Muscle layer of duodenum (tissue), 2 donors: ENCODE measurements around the gene CDK12.
"Not testable (repeated sequence)": the region's sequence is repeated elsewhere in the genome, so short reads cannot be mapped to it uniquely, and the experiment has no call there.

Experiments used
- H3K27ac ChIP-seq: one replicate; pipeline ENCODE4 v1.7.0; 2013; ENCODE audit warnings: mild to moderate bottlenecking, low read length
- H3K27me3 ChIP-seq: one replicate; pipeline ENCODE4 v1.7.0; 2013; ENCODE audit warnings: low read depth, mild to moderate bottlenecking, control low read depth, low read length
- H3K36me3 ChIP-seq, 2 donors: one replicate each; pipeline ENCODE4 v1.7.0; 2013; ENCODE audit warnings: low read length in 2 of 2, control low read depth in 1 of 2, mild to moderate bottlenecking in 1 of 2; ENCODE audit not compliant: insufficient read depth in 2 of 2, control insufficient read depth in 1 of 2
- H3K4me1 ChIP-seq, 2 donors: one replicate each; pipeline ENCODE4 v1.7.0; 2013; ENCODE audit warnings: low read length in 2 of 2, mild to moderate bottlenecking in 2 of 2, control low read depth in 1 of 2, moderate library complexity in 1 of 2; ENCODE audit not compliant: insufficient read depth in 2 of 2, control insufficient read depth in 1 of 2
- H3K4me3 ChIP-seq, 2 donors: one replicate each; pipeline ENCODE4 v1.7.0; 2013; ENCODE audit warnings: low read length in 2 of 2, low read depth in 1 of 2, mild to moderate bottlenecking in 1 of 2
- H3K9me3 ChIP-seq, 2 donors: one replicate each; pipeline ENCODE4 v1.7.0; 2013; ENCODE audit warnings: low read length in 2 of 2, control low read depth in 1 of 2, mild to moderate bottlenecking in 1 of 2; ENCODE audit not compliant: control insufficient read depth in 1 of 2
- donor health status: healthy.

The CDK12 gene

DNA sequence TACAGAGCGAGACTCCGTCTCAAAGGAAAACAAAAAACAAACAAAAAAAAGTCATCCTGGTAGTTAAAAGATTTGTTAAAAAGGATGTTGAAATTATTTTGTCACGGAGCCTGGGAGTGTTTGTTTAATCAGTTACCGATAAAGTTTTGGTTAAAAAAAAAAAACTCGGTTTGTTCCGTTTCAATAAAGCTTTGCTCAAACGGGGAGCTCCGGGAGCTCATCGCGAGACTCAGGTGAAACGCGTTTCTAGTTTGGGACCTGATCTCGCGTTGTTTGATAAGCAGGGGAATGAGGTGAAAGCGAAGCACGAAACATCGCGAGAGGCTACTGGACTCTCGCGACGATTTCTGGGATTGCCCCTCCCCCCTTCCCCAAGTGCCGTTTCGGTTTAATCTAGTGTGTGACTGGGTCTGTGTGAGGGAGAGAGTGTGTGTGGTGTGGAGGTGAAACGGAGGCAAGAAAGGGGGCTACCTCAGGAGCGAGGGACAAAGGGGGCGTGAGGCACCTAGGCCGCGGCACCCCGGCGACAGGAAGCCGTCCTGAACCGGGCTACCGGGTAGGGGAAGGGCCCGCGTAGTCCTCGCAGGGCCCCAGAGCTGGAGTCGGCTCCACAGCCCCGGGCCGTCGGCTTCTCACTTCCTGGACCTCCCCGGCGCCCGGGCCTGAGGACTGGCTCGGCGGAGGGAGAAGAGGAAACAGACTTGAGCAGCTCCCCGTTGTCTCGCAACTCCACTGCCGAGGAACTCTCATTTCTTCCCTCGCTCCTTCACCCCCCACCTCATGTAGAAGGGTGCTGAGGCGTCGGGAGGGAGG lies at the start of gene CDK12:
CDK12 (plus strand) TSS at position 374 of the 813 bp plus-strand sequence. CDS start 586 bp downstream, outside the sequence.
- Histone ChIP-seq H3K36me3 (peaks cover 0 to 4% of the 10 kb centered on the region in 2 donors), H3K27ac (peak within 1 kb of the TSS; percentile 94), H3K9me3 (no peaks in the 10 kb centered on the region), H3K4me1 (peaks cover 6 to 25% of the 10 kb centered on the region in 2 donors), H3K27me3 (no peaks in the 10 kb centered on the region), H3K4me3 (peak within 1 kb of the TSS; percentile 86 to 94)

DNA sequence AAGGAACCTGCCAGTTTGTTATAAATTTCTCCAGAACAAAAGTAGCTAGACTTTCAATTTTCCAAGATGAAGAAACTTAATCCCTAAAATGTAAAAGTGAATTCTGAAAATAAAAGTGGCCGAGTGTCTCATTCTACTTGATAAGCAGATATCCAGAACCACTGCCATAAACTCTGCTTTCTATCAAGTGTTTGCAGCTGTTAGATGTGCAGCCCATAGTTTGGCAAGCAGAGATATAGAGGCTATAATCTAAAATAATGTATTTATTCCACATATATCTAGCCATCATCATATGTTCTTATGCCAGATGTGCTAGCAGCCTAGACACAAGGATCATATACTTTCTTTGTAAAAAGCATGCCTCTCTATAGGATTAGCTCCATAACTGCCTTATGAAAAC lies 45.1 kb upstream of the CDK12 start:
- H3K27ac ChIP-seq: no peak overlapping the region
- H3K4me3 ChIP-seq: no peak overlapping the region
- no peaks in the 10 kb centered on the region for H3K27me3 ChIP-seq
- no peaks in the 10 kb centered on the region for H3K9me3 ChIP-seq
- no peaks in the 10 kb centered on the region for H3K4me1 ChIP-seq
- H3K36me3 ChIP-seq: peaks cover 27 to 64% of the 10 kb centered on the region in 2 donors

DNA sequence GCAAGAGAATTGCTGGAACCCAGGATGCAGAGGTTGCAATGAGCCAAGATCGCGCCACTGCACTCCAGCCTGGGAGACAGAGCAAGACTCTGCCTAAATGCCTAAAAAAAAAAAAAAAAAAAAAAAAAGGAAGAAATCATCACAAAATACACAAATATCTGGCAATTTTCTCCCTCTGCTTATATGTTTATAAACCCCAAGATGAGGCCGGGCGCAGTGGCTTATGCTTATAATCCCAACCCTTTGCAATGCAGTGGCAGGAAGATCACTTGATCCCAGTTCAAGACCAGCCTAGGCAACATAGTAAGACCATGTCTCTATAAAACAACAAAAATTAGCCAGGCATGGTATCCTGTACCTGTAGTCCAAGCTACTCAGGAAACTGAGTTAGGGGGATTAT lies 31.7 kb upstream of the CDK12 start:
- Histone ChIP-seq H3K9me3 (no peaks in the 10 kb centered on the region), H3K27me3 (no peaks in the 10 kb centered on the region), H3K4me3 (no peak overlapping the region), H3K4me1 (no peaks in the 10 kb centered on the region), H3K27ac (no peak overlapping the region), H3K36me3 (peaks cover 27 to 77% of the 10 kb centered on the region in 2 donors)

DNA sequence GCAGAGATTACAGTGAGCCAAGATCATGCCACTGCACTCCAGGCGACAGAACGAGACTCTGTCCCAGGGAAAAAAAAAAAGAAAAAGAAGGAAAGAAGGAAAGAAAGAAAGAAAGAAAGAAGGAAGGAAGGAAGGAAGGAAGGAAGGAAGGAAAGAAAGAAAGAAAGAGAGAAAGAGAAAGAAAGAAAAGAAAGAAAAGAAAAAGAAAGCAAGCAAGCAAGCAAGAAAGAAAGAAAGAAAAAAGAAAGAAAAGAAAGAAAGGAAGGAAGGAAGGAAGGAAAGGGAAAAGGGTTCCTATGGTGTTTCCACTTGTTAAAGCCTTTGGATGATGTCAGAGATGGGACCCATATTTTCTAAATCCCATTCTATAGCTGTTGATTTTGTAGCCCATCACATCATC lies 21.4 kb upstream of the CDK12 start:
- H3K4me3 ChIP-seq, H3K27me3 ChIP-seq, H3K4me1 ChIP-seq, H3K27ac ChIP-seq, H3K9me3 ChIP-seq: not testable (repeated sequence)
- H3K36me3 ChIP-seq: peaks cover 35 to 66% of the 10 kb centered on the region in 2 donors

DNA sequence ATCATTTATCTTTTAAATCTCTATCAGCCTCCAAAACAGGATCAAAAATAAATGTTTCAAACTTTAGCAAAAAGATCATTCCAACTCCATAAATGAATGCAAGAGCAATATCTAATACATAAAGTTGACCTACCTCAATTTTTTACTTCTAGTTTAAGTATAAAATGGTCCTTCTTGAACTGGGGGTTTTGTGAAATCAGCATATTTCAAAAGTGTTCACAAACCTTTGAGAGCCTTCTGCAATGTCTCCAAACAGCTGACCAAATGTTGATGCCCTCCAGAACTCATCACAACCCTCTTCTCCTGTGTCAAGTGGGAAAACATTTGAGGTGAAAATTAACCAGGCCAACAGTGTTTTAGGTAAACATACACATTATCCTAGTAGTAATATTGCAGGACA lies 18.0 kb upstream of the CDK12 start:
- Histone ChIP-seq H3K27ac (no peak overlapping the region), H3K36me3 (peaks cover 38 to 77% of the 10 kb centered on the region in 2 donors), H3K4me1 (no peaks in the 10 kb centered on the region)

DNA sequence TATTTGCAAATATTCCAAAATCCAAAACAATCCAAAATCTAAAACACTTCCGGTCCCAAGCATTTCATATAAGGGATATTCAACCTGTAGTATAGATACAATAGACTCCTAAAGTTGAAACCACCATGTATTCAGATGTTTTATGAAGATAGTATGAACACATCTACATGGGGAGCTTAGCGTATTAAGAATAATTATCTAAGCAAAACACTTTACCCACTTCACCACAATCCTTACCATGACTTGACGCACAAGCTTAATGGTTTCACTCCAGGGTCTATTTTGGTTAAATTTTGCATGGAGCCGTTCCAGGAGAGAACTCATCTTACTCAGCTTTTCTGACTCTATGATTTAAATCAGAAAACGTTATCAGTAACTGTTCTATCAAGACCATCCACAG lies 13.7 kb upstream of the CDK12 start:
- Histone ChIP-seq H3K36me3 (peaks cover 22 to 38% of the 10 kb centered on the region in 2 donors), H3K9me3 (no peaks in the 10 kb centered on the region), H3K4me1 (peaks cover 4 to 13% of the 10 kb centered on the region in 2 donors), H3K4me3 (no peak overlapping the region), H3K27me3 (no peaks in the 10 kb centered on the region), H3K27ac (no peak overlapping the region)

More for the DNA sequence above, 18.0 kb upstream of the CDK12 start:
- no peaks in the 10 kb centered on the region for H3K27me3 ChIP-seq
- no peaks in the 10 kb centered on the region for H3K9me3 ChIP-seq
- H3K4me3 ChIP-seq: no peak overlapping the region

DNA sequence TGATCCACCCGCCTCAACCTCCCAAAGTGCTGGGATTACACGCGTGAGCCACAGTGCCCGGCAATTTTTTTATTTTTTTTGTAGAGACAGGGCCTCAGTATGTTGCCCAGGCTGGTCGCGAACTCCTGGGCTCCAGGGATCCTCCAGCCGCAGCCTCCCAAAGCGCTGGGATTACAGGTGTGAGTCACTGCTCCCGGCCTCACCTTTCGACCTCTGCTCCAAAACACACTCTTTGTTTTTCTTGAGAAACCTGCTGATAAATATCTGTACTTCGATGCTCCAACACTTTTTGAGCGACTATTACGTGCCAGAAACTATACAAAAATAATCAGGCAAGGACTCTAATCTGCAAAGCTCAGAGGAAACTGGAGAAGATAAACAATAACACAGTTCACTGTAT lies 11.2 kb upstream of the CDK12 start:
- Histone ChIP-seq H3K27ac (peak overlapping the region; percentile 89), H3K9me3 (no peaks in the 10 kb centered on the region), H3K4me1 (peaks cover 4 to 13% of the 10 kb centered on the region in 2 donors), H3K36me3 (peaks cover 8 to 22% of the 10 kb centered on the region in 2 donors), H3K4me3 (peak overlapping the region; percentile 83 to 91), H3K27me3 (no peaks in the 10 kb centered on the region)

DNA sequence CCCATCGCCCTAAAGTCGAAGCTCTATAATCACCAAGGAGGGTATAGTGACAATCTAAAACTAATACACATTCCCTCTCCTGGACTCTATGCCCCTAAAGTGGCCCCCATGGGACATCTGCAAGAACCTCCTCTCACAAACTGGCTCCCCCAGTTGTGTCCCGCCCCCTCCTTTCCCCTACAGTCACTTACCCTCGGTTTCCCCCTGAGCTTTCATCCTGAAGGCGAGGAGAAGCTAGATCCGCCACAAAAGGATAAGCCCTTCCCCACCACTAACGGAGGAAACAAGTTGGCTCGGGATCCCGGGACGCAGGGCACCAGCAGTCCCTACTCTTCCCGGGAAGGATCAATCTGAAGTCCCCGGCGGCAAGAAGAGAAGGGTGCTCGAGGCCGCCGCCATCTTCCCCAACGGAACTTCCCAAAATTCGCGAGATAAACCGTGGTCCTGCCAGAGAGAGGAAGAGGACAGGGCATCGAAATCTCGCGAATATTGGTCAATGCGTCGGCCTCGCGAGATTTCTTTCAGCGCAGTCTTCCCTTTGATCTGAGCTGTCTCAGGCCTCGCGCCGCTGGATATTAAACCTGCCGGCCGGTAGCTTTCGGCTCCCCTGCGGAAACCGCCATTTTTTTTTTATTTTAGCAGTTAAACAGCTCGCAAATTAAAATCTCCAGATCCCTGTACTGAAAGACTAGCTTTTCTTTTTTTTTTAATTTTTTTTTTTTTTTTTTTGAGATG lies 10.3 kb upstream of the CDK12 start, which contains the start of gene MED1:
MED1 (minus strand) TSS at position 417 of the 735 bp plus-strand sequence; CDS start at position 216, 201 bp downstream.
- Histone ChIP-seq H3K4me1 (peaks cover 4 to 13% of the 10 kb centered on the region in 2 donors), H3K27ac (peak within 1 kb of the TSS; percentile 89), H3K36me3 (peaks cover 4 to 13% of the 10 kb centered on the region in 2 donors), H3K9me3 (no peaks in the 10 kb centered on the region), H3K4me3 (peak within 1 kb of the TSS; percentile 83 to 91), H3K27me3 (no peaks in the 10 kb centered on the region)

DNA sequence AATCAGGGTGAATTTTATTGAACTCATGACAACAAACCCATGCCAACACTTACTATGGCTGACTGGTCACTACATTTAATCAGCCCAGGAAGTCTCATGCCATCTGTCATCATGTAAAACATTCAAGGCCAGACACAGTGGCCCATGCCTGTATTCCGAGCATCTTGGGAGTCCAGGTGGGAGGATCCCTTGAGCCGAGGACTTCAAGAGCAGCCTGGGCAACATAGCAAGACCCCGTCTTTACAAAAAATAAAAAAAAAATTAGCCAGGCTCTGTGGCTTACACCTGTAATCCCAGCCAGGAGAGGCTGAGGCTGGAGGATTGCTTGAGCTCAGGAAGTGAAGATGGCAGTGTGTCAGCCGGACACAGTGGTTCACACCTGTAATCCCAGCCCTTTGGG lies 5.4 kb upstream of the CDK12 start:
- no peak overlapping the region for H3K4me3 ChIP-seq
- H3K27ac ChIP-seq: no peak overlapping the region
- H3K36me3 ChIP-seq: no peaks in the 10 kb centered on the region
- no peaks in the 10 kb centered on the region for H3K27me3 ChIP-seq
- H3K4me1 ChIP-seq: peaks cover 0 to under 1% of the 10 kb centered on the region in 2 donors
- H3K9me3 ChIP-seq: no peaks in the 10 kb centered on the region

DNA sequence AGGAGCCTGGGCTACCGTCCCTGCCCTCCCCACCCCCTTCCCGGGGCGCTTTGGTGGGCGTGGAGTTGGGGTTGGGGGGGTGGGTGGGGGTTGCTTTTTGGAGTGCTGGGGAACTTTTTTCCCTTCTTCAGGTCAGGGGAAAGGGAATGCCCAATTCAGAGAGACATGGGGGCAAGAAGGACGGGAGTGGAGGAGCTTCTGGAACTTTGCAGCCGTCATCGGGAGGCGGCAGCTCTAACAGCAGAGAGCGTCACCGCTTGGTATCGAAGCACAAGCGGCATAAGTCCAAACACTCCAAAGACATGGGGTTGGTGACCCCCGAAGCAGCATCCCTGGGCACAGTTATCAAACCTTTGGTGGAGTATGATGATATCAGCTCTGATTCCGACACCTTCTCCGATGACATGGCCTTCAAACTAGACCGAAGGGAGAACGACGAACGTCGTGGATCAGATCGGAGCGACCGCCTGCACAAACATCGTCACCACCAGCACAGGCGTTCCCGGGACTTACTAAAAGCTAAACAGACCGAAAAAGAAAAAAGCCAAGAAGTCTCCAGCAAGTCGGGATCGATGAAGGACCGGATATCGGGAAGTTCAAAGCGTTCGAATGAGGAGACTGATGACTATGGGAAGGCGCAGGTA lies 762 bp downstream of the CDK12 start:
- H3K4me1 ChIP-seq: peaks cover 6 to 25% of the 10 kb centered on the region in 2 donors
- peak overlapping the region; percentile 86 to 94 for H3K4me3 ChIP-seq
- H3K36me3 ChIP-seq: peaks cover 0 to 4% of the 10 kb centered on the region in 2 donors
- H3K9me3 ChIP-seq: no peaks in the 10 kb centered on the region
- H3K27me3 ChIP-seq: no peaks in the 10 kb centered on the region
- H3K27ac ChIP-seq: peak overlapping the region; percentile 94
